IMR-90 (cell line): Measurements from ENCODE around the gene IFT74. TPM values are rescaled to one million over a fixed set of nuclear protein-coding genes. Genes with fewer than 3 reads are reported as not detected.

ENCODE experiments used
- ATAC-seq: fragments of 200-7000 bp; cut with Tn5 transposase; 2 replicates; pipeline ENCODE4 v1.9.1; 2020; ENCODE audit warnings: low read depth, mild to moderate bottlenecking, moderate library complexity
- BruUV-seq: library from RNA; stranded (reverse); fragments of 400-500 nt; replicated peaks from 2 replicates; lab custom pipeline; 2021; lab: Mats Ljungman, UMichigan
- CTCF ChIA-PET: fragments of 300-600 bp; formaldehyde crosslinking; extraction: SDS; loops from one replicate; lab custom pipeline; 2021; ENCODE audit warnings: antibody characterized with exemption; lab: Yijun Ruan, JAX
- POLR2A ChIA-PET: fragments of 300-600 bp; sonication (Branson Sonifier 250); formaldehyde crosslinking; loops from one replicate; lab custom pipeline; 2022; ENCODE audit warnings: antibody characterized with exemption; ENCODE audit not compliant: unreplicated experiment; lab: Charles Lee
- DNase-seq: peaks from one replicate; pipeline ENCODE4 v3.0.0; 2013
- H2AFZ ChIP-seq: replicated peaks from 2 replicates; pipeline ENCODE3; 2013; ENCODE audit warnings: low read length, mild to moderate bottlenecking; ENCODE audit not compliant: poor library complexity
- H2AK5ac ChIP-seq: 2 replicates; pipeline ENCODE4 v1.6.1; 2013; ENCODE audit warnings: low read depth, low read length, inconsistent platforms
- H2AK9ac ChIP-seq: replicated peaks from 2 replicates; pipeline ENCODE3; 2013; ENCODE audit warnings: mild to moderate bottlenecking, low read depth, low read length, moderate library complexity; ENCODE audit not compliant: poor library complexity
- H2BK120ac ChIP-seq: 2 replicates; pipeline ENCODE4 v1.6.1; 2013; ENCODE audit warnings: low read depth, low read length, inconsistent platforms
- H2BK15ac ChIP-seq: 3 replicates; pipeline ENCODE4 v1.6.1; 2013; ENCODE audit warnings: low read depth, low read length, inconsistent platforms
- H2BK20ac ChIP-seq: 2 replicates; pipeline ENCODE4 v1.6.1; 2013; ENCODE audit warnings: low read depth, mild to moderate bottlenecking, inconsistent platforms, low read length, moderate library complexity
- H2BK5ac ChIP-seq: 2 replicates; pipeline ENCODE4 v1.6.1; 2013; ENCODE audit warnings: mild to moderate bottlenecking, low read depth, low read length, inconsistent platforms; ENCODE audit not compliant: poor library complexity, severe bottlenecking
- H3K14ac ChIP-seq: replicated peaks from 2 replicates; pipeline ENCODE4 v1.6.1; 2013; ENCODE audit warnings: low read depth, low read length, inconsistent platforms
- H3K18ac ChIP-seq: 2 replicates; pipeline ENCODE4 v1.6.1; 2013; ENCODE audit warnings: low read depth, low read length, control low read depth
- H3K23ac ChIP-seq: 2 replicates; pipeline ENCODE4 v1.6.1; 2013; ENCODE audit warnings: low read depth, low read length, inconsistent platforms
- H3K27ac ChIP-seq: 2 replicates; pipeline ENCODE4 v1.5.1; 2013; ENCODE audit warnings: mild to moderate bottlenecking, control low read depth, low read length; ENCODE audit not compliant: insufficient read depth
- H3K27me3 ChIP-seq: 2 replicates; pipeline ENCODE4 v1.6.1; 2013; ENCODE audit warnings: low read length; ENCODE audit not compliant: control insufficient read depth, insufficient read depth
- H3K36me3 ChIP-seq: 2 replicates; pipeline ENCODE4 v1.6.1; 2013; ENCODE audit warnings: low read length, mixed read lengths; ENCODE audit not compliant: control insufficient read depth, insufficient read depth
- H3K4ac ChIP-seq: 2 replicates; pipeline ENCODE4 v1.6.1; 2013; ENCODE audit warnings: low read depth, low read length, inconsistent platforms
- H3K4me1 ChIP-seq: 2 replicates; pipeline ENCODE4 v1.6.1; 2013; ENCODE audit warnings: low read length, mixed read lengths; ENCODE audit not compliant: control insufficient read depth, insufficient read depth
- H3K4me2 ChIP-seq: 2 replicates; pipeline ENCODE4 v1.6.1; 2013; ENCODE audit warnings: low read depth, mild to moderate bottlenecking, control low read depth, low read length, moderate library complexity
- H3K4me3 ChIP-seq: 2 replicates; pipeline ENCODE4 v1.5.1; 2013; ENCODE audit warnings: low read depth, mild to moderate bottlenecking, control low read depth, low read length, moderate library complexity; ENCODE audit not compliant: insufficient read depth
- H3K56ac ChIP-seq: 2 replicates; pipeline ENCODE4 v1.6.1; 2013; ENCODE audit warnings: low read length, inconsistent platforms; ENCODE audit not compliant: insufficient read depth; ENCODE audit errors: extremely low read depth
- H3K79me1 ChIP-seq, 2 experiments: 2 replicates each; pipeline ENCODE4 v1.6.1; 2013; ENCODE audit warnings: low read length in 2 of 2, inconsistent platforms in 1 of 2, low read depth in 1 of 2
- H3K9ac ChIP-seq: 2 replicates; pipeline ENCODE4 v1.6.1; 2013; ENCODE audit warnings: low read depth, low read length, control low read depth
- H3K9me1 ChIP-seq: 2 replicates; pipeline ENCODE4 v1.6.1; 2013; ENCODE audit warnings: low read length, inconsistent platforms; ENCODE audit not compliant: insufficient read depth
- H3K9me3 ChIP-seq: 2 replicates; pipeline ENCODE4 v1.6.1; 2013; ENCODE audit warnings: low read length; ENCODE audit not compliant: control insufficient read depth, insufficient read depth
- H4K20me1 ChIP-seq: 2 replicates; pipeline ENCODE4 v1.6.1; 2013; ENCODE audit warnings: low read length, inconsistent platforms; ENCODE audit not compliant: insufficient read depth
- H4K5ac ChIP-seq: 2 replicates; pipeline ENCODE4 v1.6.1; 2013; ENCODE audit warnings: mild to moderate bottlenecking, low read depth, low read length, control low read depth
- H4K8ac ChIP-seq, 2 experiments: 2 replicates each; pipeline ENCODE4 v1.6.1; 2013; ENCODE audit warnings: low read depth in 2 of 2, low read length in 2 of 2, control low read depth in 1 of 2, inconsistent platforms in 1 of 2
- H4K91ac ChIP-seq: 2 replicates; pipeline ENCODE4 v1.6.1; 2013; ENCODE audit warnings: low read depth, low read length, inconsistent platforms; ENCODE audit not compliant: insufficient read depth
- RFX5 ChIP-seq: IDR thresholded peaks from 2 replicates; pipeline ENCODE4 v1.8.0; 2012; ENCODE audit warnings: low read depth, mild to moderate bottlenecking, low read length, moderate library complexity
- SMC3 ChIP-seq: fragments of 150-350 bp; IDR thresholded peaks from 2 replicates; pipeline ENCODE4 v1.6.1; 2016; ENCODE audit warnings: low read depth, mild to moderate bottlenecking, antibody characterized with exemption, low read length, moderate library complexity
- WGBS, 2 experiments: methylation state at CpG; one replicate each; pipeline versions ENCODE4 v1.1.5 to v1.1.7; 2013; ENCODE audit warnings: missing lambda C conversion rate in 2 of 2; ENCODE audit not compliant: insufficient read length in 1 of 2; ENCODE audit errors: extremely low coverage in 2 of 2; 5-methylcytosine and 5-hydroxymethylcytosine counted together
- dilution Hi-C: fragments of 300-500 bp; cut with HindIII; formaldehyde crosslinking; loops from one replicate; pipeline ENCODE4 v1.14.3; 2018; ENCODE audit warnings: low sequenced_read_pairs; ENCODE audit not compliant: unreplicated experiment
- in situ Hi-C: fragments of 300-500 bp; cut with MboI; formaldehyde crosslinking; loops from 3 replicates; pipeline ENCODE4 v1.14.3; 2019; ENCODE audit warnings: low sequenced_read_pairs, inconsistent platforms, mixed read lengths
- intact Hi-C: fragments of 100-400 bp; cut with micrococcal nuclease; formaldehyde crosslinking; loops from 2 replicates; pipeline ENCODE4 v1.10.0; 2022
- polyA plus RNA-seq, 3 experiments: library from polyadenylated mRNA; depleted of rRNA; stranded (reverse); fragments of >200 nt; gene quantifications; 2 replicates each; pipeline ENCODE4 v1.2.3, GENCODE V29; 2012; ENCODE audit warnings: low replicate concordance in 1 of 3
- total RNA-seq: library from RNA; depleted of rRNA; stranded (reverse); fragments of >200 nt; gene quantifications from 2 replicates; pipeline ENCODE4 v1.2.3, GENCODE V29; 2012
- TF ChIP-seq, protein P1 (sequence below): fragments of 150-350 bp; IDR thresholded peaks from 2 replicates; pipeline ENCODE4 v1.6.1; 2017; ENCODE audit warnings: mild to moderate bottlenecking, antibody characterized with exemption, low read length, low read depth

Gene IFT74
- total and polyA plus RNA-seq, 2 of the 4 experiments (the other 2 are of a cell fraction), result 4.6 to 12.2 TPM

DNA sequence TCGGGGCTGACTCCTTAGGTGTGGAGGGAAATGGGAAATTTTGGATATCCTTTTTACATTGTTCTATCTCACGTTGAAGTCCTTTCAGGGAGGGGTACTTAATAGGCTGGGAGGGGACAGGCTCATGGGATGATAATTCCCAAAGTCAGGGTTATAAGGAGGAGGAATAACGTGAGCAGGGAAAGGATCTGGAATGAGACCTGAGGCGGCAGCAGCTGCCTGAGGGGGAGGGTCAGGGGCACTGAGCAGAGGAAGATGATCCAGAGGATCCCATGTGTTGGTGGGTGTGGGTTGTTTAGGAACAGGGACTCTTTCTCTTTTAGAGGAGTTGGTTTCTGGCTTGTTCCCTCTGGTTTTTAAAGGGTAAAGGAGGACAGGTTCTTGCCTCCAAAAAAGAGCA, 18.7 kb downstream of the IFT74 start:
- peaks cover 1% of the 10 kb centered on the region; the same call in 1 of the 2 replicates for H3K36me3 ChIP-seq
- H3K27me3 ChIP-seq, result no peaks in the 10 kb centered on the region
- dilution Hi-C loops (no loop called here), intact Hi-C loops (loop anchor here (5.0 kb wide), 1 partner anchor 228 kb away; no protein-coding TSS in a partner anchor), in situ Hi-C loops (loop anchor here (25.0 kb wide), 1 partner anchor 238 kb away; no protein-coding TSS in a partner anchor)
- TF ChIP-seq, protein P1, sequence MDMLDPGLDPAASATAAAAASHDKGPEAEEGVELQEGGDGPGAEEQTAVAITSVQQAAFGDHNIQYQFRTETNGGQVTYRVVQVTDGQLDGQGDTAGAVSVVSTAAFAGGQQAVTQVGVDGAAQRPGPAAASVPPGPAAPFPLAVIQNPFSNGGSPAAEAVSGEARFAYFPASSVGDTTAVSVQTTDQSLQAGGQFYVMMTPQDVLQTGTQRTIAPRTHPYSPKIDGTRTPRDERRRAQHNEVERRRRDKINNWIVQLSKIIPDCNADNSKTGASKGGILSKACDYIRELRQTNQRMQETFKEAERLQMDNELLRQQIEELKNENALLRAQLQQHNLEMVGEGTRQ, result no peak
- TF ChIP-seq RFX5, result no peak
- no peak for TF ChIP-seq SMC3
- H2AK5ac ChIP-seq, result no peak overlapping the region
- H3K18ac ChIP-seq, result no peak overlapping the region
- H2AK9ac ChIP-seq, result no peak overlapping the region
- no peak overlapping the region for H3K56ac ChIP-seq
- H3K9ac ChIP-seq, result no peak overlapping the region
- no peak overlapping the region; the same call in 1 of the 2 replicates for H2BK120ac ChIP-seq
- H3K4ac ChIP-seq, result no peak overlapping the region
- POLR2A ChIA-PET, result no interaction called here
- H4K91ac ChIP-seq, result no peak overlapping the region
- no peak overlapping the region for H3K4me3 ChIP-seq
- no peaks in the 10 kb centered on the region for H3K9me3 ChIP-seq
- no TSS peak for BruUV-seq
- H2BK5ac ChIP-seq, result no peak overlapping the region
- ATAC-seq (no peak), DNase-seq (no peak)
- CTCF ChIA-PET, result interaction anchor here (1.4 kb wide), 1 partner anchor 8 kb away, joined by 4 read pairs; no protein-coding TSS in a partner anchor
- 85% methylated on average over 2 of the region's 4 CpGs; no CpG with 5 or more reads in 1 of the 2 experiments for WGBS, 2 experiments
- no peak overlapping the region for H3K23ac ChIP-seq
- no peak overlapping the region for H2BK15ac ChIP-seq
- no peak overlapping the region for H3K27ac ChIP-seq
- H3K4me2 ChIP-seq, result no peak overlapping the region
- H3K4me1 ChIP-seq, result peaks cover 2% of the 10 kb centered on the region; the same call in 1 of the 2 replicates
- H3K9me1 ChIP-seq, result no peaks in the 10 kb centered on the region
- no peak overlapping the region for H3K14ac ChIP-seq
- peaks cover 6 to 17% of the 10 kb centered on the region in 2 experiments; a peak in 1 of 4 replicates for H3K79me1 ChIP-seq
- no peak overlapping the region for H2BK20ac ChIP-seq
- H4K5ac ChIP-seq, result no peak overlapping the region
- no peaks in the 10 kb centered on the region for H4K20me1 ChIP-seq
- H2AFZ ChIP-seq, result no peak overlapping the region
- no peak overlapping the region; a peak in 1 of 4 replicates for H4K8ac ChIP-seq
